Left ventricle myocardium inferior (tissue), 1 donor: Measurements from ENCODE around the gene ZNF684. TPM values are rescaled to one million over a fixed set of nuclear protein-coding genes. Genes with fewer than 3 reads are reported as not detected.

Source experiments
- DNase-seq: peaks from one replicate; pipeline ENCODE4 v3.0.0-alpha.2; 2020
- H3K27ac ChIP-seq: fragments of 200-600 bp; replicated peaks from 2 replicates; pipeline ENCODE4 v1.8.0; 2021
- H3K27me3 ChIP-seq: fragments of 200-600 bp; 2 replicates; pipeline ENCODE4 v1.8.0; 2021; ENCODE audit warnings: low read depth
- H3K36me3 ChIP-seq: fragments of 200-600 bp; 2 replicates; pipeline ENCODE4 v1.8.0; 2021
- H3K4me1 ChIP-seq: fragments of 200-600 bp; 2 replicates; pipeline ENCODE4 v1.8.0; 2021
- H3K4me3 ChIP-seq: fragments of 200-600 bp; 2 replicates; pipeline ENCODE4 v1.8.0; 2021; ENCODE audit warnings: mild to moderate bottlenecking, moderate library complexity
- H3K9me3 ChIP-seq: fragments of 200-600 bp; replicated peaks from 2 replicates; pipeline ENCODE4 v1.8.0; 2021
- intact Hi-C: fragments of 100-400 bp; cut with micrococcal nuclease; formaldehyde crosslinking; loops from one replicate; pipeline ENCODE4 v1.11.0; 2022
- total RNA-seq: library from RNA; stranded (reverse); fragmentation: NEBNext Ultra II Directional; extraction: Animal tissue kit (Norgen Biotek cat#: 25700); gene quantifications from one replicate; pipeline ENCODE4 v1.2.1, GENCODE V29; 2021
- TF ChIP-seq, protein P1 (sequence below): fragments of 200-600 bp; IDR thresholded peaks from 2 replicates; pipeline ENCODE4 v1.8.0; 2021; ENCODE audit warnings: antibody characterized with exemption, mild to moderate bottlenecking, borderline replicate concordance
- donor health status: DM: no; HTN: yes; CAD: no; lungs with severe emphysema.

ZNF684 gene
- total RNA-seq, 1 donor from 2014 or later: 7.8 TPM

- Histone ChIP-seq H3K27me3 (no peaks in the 10 kb centered on the region), H3K4me1 (peaks cover 4% of the 10 kb centered on the region), H3K9me3 (no peaks in the 10 kb centered on the region), H3K4me3 (no peak overlapping the region), H3K27ac (no peak overlapping the region), H3K36me3 (no peaks in the 10 kb centered on the region)
- TF ChIP-seq, protein P1, sequence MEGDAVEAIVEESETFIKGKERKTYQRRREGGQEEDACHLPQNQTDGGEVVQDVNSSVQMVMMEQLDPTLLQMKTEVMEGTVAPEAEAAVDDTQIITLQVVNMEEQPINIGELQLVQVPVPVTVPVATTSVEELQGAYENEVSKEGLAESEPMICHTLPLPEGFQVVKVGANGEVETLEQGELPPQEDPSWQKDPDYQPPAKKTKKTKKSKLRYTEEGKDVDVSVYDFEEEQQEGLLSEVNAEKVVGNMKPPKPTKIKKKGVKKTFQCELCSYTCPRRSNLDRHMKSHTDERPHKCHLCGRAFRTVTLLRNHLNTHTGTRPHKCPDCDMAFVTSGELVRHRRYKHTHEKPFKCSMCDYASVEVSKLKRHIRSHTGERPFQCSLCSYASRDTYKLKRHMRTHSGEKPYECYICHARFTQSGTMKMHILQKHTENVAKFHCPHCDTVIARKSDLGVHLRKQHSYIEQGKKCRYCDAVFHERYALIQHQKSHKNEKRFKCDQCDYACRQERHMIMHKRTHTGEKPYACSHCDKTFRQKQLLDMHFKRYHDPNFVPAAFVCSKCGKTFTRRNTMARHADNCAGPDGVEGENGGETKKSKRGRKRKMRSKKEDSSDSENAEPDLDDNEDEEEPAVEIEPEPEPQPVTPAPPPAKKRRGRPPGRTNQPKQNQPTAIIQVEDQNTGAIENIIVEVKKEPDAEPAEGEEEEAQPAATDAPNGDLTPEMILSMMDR: no peak
- DNase-seq: no peak
- intact Hi-C loops: no loop called here
Observed at GRCh38 chr1:40593449-40594186, 62.2 kb downstream of the ZNF684 start.

- TF ChIP-seq, protein P1: no peak
- no peak overlapping the region for H3K27ac ChIP-seq
- no peak for DNase-seq
Observed at GRCh38 chr1:40594187-40594531, 62.7 kb downstream of the ZNF684 start.

DNA sequence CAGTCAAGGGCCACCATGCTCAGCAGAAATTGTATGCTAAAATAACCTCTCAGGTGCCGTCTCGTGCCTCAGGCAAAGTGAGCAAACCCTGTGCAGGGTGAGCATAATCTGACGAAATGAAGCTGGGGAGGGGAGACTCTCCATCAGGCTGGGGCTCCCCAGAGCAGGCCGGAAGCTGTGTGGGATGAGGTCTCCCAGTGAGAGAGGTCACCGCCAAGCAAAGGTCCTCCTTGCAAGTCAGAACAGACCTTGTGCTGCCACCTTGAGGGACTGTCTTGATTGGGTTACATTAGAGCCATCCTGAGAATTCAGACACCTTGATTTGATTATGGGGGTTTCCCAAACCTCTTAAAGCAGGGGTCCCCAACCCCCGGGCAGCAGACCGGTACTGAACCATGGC is 64.2 kb downstream of the ZNF684 start:
- no peak overlapping the region for H3K4me3 ChIP-seq
- intact Hi-C loops: no loop called here
- TF ChIP-seq, protein P1: no peak
- H3K36me3 ChIP-seq: no peaks in the 10 kb centered on the region
- peaks cover 4% of the 10 kb centered on the region for H3K4me1 ChIP-seq
- DNase-seq: no peak
- H3K27ac ChIP-seq: no peak overlapping the region
- H3K27me3 ChIP-seq: no peaks in the 10 kb centered on the region
- H3K9me3 ChIP-seq: no peaks in the 10 kb centered on the region

More at GRCh38 chr1:40594187-40594531, 62.7 kb downstream of the ZNF684 start:
- H3K4me3 ChIP-seq: no peak overlapping the region
- no peaks in the 10 kb centered on the region for H3K27me3 ChIP-seq
- intact Hi-C loops: no loop called here
- no peaks in the 10 kb centered on the region for H3K36me3 ChIP-seq
- H3K9me3 ChIP-seq: no peaks in the 10 kb centered on the region
- peaks cover 4% of the 10 kb centered on the region for H3K4me1 ChIP-seq

Other genes starting within 250 kb of the ZNF684 start
- gene COL9A2, start 214.4 kb upstream of the ZNF684 start, total RNA-seq: 0.27 TPM
- 15.0 TPM for gene SMAP2, start 157.9 kb upstream of the ZNF684 start, total RNA-seq
- 1.1 TPM for gene ZFP69B, start 81.2 kb upstream of the ZNF684 start, total RNA-seq
- 1.9 TPM for gene ZFP69, start 54.3 kb upstream of the ZNF684 start, total RNA-seq
- 3.6 TPM for gene EXO5, start 22.9 kb upstream of the ZNF684 start, total RNA-seq
- 0.74 TPM for gene RIMS3, start 134.0 kb downstream of the ZNF684 start, total RNA-seq
- gene NFYC, start 160.1 kb downstream of the ZNF684 start, total RNA-seq: 62.2 TPM